ENCODE measurements around the gene FOXP4.

FOXP4 gene

GRCh38 chr6:41648070-41648585 lies 101.9 kb downstream of the FOXP4 start:
- Histone ChIP-seq H3K27ac (ENCODE audit: low read length, poor library complexity, severe bottlenecking) (no peak overlapping the region), H3K36me3 (ENCODE audit: control insufficient read depth in 1 of 2, insufficient read depth in 2 of 2, low read depth in 1 of 2, low read length in 2 of 2) (peaks cover 0 to 73% of the 10 kb centered on the region in 2 experiments), H3K27me3 (ENCODE audit: control insufficient read depth in 1 of 2, insufficient read depth in 1 of 2, low read length in 2 of 2) (peaks cover 0 to 75% of the 10 kb centered on the region in 2 experiments), H3K4me3 (ENCODE audit: insufficient read depth in 1 of 2, low read depth in 1 of 2, low read length in 2 of 2) (no peak overlapping the region), H3K4me2 (ENCODE audit: low read length, poor library complexity, severe bottlenecking) (no peak overlapping the region), H2AFZ (ENCODE audit: low read depth, low read length) (no peak overlapping the region), H4K91ac (ENCODE audit: low read length) (no peak overlapping the region), H3K4me1 (ENCODE audit: control insufficient read depth, insufficient read depth, low read depth, low read length) (peaks cover 54% of the 10 kb centered on the region), H3K18ac (ENCODE audit: low read depth in 1 of 2, low read length in 2 of 2) (no peak overlapping the region), H2BK15ac (ENCODE audit: low read depth, poor library complexity, severe bottlenecking) (no peak overlapping the region), H3K14ac (ENCODE audit: low read length in 2 of 2) (no peak overlapping the region), H3K79me1 (replicated peaks; ENCODE audit: low read length, poor library complexity, severe bottlenecking) (peaks cover 17% of the 10 kb centered on the region), H3K9ac (ENCODE audit: low read length) (no peak overlapping the region), H2BK5ac (ENCODE audit: low read depth, low read length, poor library complexity, severe bottlenecking) (no peak overlapping the region), H4K8ac (ENCODE audit: low read length) (no peak overlapping the region), H3K9me3 (ENCODE audit: control insufficient read depth, low read length) (no peaks in the 10 kb centered on the region), H2AK5ac (ENCODE audit: low read length, severe bottlenecking) (no peak overlapping the region), H3K23ac (ENCODE audit: low read length in 2 of 2) (no peak overlapping the region), H3K4ac (ENCODE audit: low read depth in 1 of 2, low read length in 2 of 2) (no peak overlapping the region), H2BK12ac (ENCODE audit: low read length in 2 of 2) (no peak overlapping the region), H2BK120ac (ENCODE audit: low read depth, low read length) (no peak overlapping the region)
- 90% methylated on average over 7 of the region's 7 CpGs for WGBS
- DNase-seq: no peak

- no peak overlapping the region for H2BK5ac ChIP-seq (ENCODE audit: low read depth, low read length, poor library complexity, severe bottlenecking)
- H3K14ac ChIP-seq (ENCODE audit: low read length in 2 of 2): no peak overlapping the region
- H3K4me2 ChIP-seq (ENCODE audit: low read length, poor library complexity, severe bottlenecking): no peak overlapping the region
- no peak overlapping the region for H4K91ac ChIP-seq (ENCODE audit: low read length)
- no peak overlapping the region for H3K4me3 ChIP-seq (ENCODE audit: insufficient read depth in 1 of 2, low read depth in 1 of 2, low read length in 2 of 2)
- no peak overlapping the region for H2AK5ac ChIP-seq (ENCODE audit: low read length, severe bottlenecking)
- WGBS: 77% methylated on average over 3 of the region's 5 CpGs
- no peak overlapping the region for H3K9ac ChIP-seq (ENCODE audit: low read length)
- no peak overlapping the region for H3K4ac ChIP-seq (ENCODE audit: low read depth in 1 of 2, low read length in 2 of 2)
- H3K79me1 ChIP-seq (replicated peaks; ENCODE audit: low read length, poor library complexity, severe bottlenecking): peaks cover 17% of the 10 kb centered on the region
- no peaks in the 10 kb centered on the region for H3K9me3 ChIP-seq (ENCODE audit: control insufficient read depth, low read length)
- no peak for DNase-seq
- H2BK12ac ChIP-seq (ENCODE audit: low read length in 2 of 2): no peak overlapping the region
- H3K18ac ChIP-seq (ENCODE audit: low read depth in 1 of 2, low read length in 2 of 2): no peak overlapping the region
- peaks cover 55% of the 10 kb centered on the region for H3K4me1 ChIP-seq (ENCODE audit: control insufficient read depth, insufficient read depth, low read depth, low read length)
- no peak overlapping the region for H4K8ac ChIP-seq (ENCODE audit: low read length)
- no peak overlapping the region for H2AFZ ChIP-seq (ENCODE audit: low read depth, low read length)
- H2BK15ac ChIP-seq (ENCODE audit: low read depth, poor library complexity, severe bottlenecking): no peak overlapping the region
- H3K27ac ChIP-seq (ENCODE audit: low read length, poor library complexity, severe bottlenecking): no peak overlapping the region
- H3K23ac ChIP-seq (ENCODE audit: low read length in 2 of 2): no peak overlapping the region
- no peak overlapping the region for H2BK120ac ChIP-seq (ENCODE audit: low read depth, low read length)
- H3K27me3 ChIP-seq (ENCODE audit: control insufficient read depth in 1 of 2, insufficient read depth in 1 of 2, low read length in 2 of 2): peaks cover 0 to 71% of the 10 kb centered on the region in 2 experiments
- H3K36me3 ChIP-seq (ENCODE audit: control insufficient read depth in 1 of 2, insufficient read depth in 2 of 2, low read depth in 1 of 2, low read length in 2 of 2): peaks cover 0 to 79% of the 10 kb centered on the region in 2 experiments
Observed at GRCh38 chr6:41648921-41649320, 102.7 kb downstream of the FOXP4 start.

GRCh38 chr6:41649596-41649995 lies 103.4 kb downstream of the FOXP4 start:
- Histone ChIP-seq H3K36me3 (ENCODE audit: control insufficient read depth in 1 of 2, insufficient read depth in 2 of 2, low read depth in 1 of 2, low read length in 2 of 2) (peaks cover 0 to 85% of the 10 kb centered on the region in 2 experiments), H2BK5ac (ENCODE audit: low read depth, low read length, poor library complexity, severe bottlenecking) (no peak overlapping the region)
- WGBS: 96% methylated on average over 9 of the region's 10 CpGs

GRCh38 chr6:41650120-41650519 lies 103.9 kb downstream of the FOXP4 start:
- Histone ChIP-seq H3K79me1 (replicated peaks; ENCODE audit: low read length, poor library complexity, severe bottlenecking) (peaks cover 17% of the 10 kb centered on the region), H2BK5ac (ENCODE audit: low read depth, low read length, poor library complexity, severe bottlenecking) (no peak overlapping the region), H3K18ac (ENCODE audit: low read depth in 1 of 2, low read length in 2 of 2) (no peak overlapping the region), H3K9me3 (ENCODE audit: control insufficient read depth, low read length) (no peaks in the 10 kb centered on the region), H3K9ac (ENCODE audit: low read length) (no peak overlapping the region), H3K4me2 (ENCODE audit: low read length, poor library complexity, severe bottlenecking) (no peak overlapping the region), H2BK15ac (ENCODE audit: low read depth, poor library complexity, severe bottlenecking) (no peak overlapping the region), H3K4ac (ENCODE audit: low read depth in 1 of 2, low read length in 2 of 2) (no peak overlapping the region), H3K23ac (ENCODE audit: low read length in 2 of 2) (no peak overlapping the region), H3K36me3 (ENCODE audit: control insufficient read depth in 1 of 2, insufficient read depth in 2 of 2, low read depth in 1 of 2, low read length in 2 of 2) (peaks cover 0 to 86% of the 10 kb centered on the region in 2 experiments), H3K4me1 (ENCODE audit: control insufficient read depth, insufficient read depth, low read depth, low read length) (peaks cover 47% of the 10 kb centered on the region), H2BK12ac (ENCODE audit: low read length in 2 of 2) (peak overlapping the region in 1 of 2 experiments; percentile 4), H3K14ac (ENCODE audit: low read length in 2 of 2) (no peak overlapping the region), H4K8ac (ENCODE audit: low read length) (no peak overlapping the region), H4K91ac (ENCODE audit: low read length) (no peak overlapping the region), H3K4me3 (ENCODE audit: insufficient read depth in 1 of 2, low read depth in 1 of 2, low read length in 2 of 2) (no peak overlapping the region), H2AFZ (ENCODE audit: low read depth, low read length) (no peak overlapping the region), H3K27ac (ENCODE audit: low read length, poor library complexity, severe bottlenecking) (no peak overlapping the region), H3K27me3 (ENCODE audit: control insufficient read depth in 1 of 2, insufficient read depth in 1 of 2, low read length in 2 of 2) (peaks cover 0 to 72% of the 10 kb centered on the region in 2 experiments), H2AK5ac (ENCODE audit: low read length, severe bottlenecking) (no peak overlapping the region), H2BK120ac (ENCODE audit: low read depth, low read length) (no peak overlapping the region)
- 91% methylated on average over 1 of the region's 2 CpGs for WGBS
- no peak for DNase-seq

More at GRCh38 chr6:41649596-41649995, 103.4 kb downstream of the FOXP4 start:
- no peak overlapping the region for H3K4me2 ChIP-seq (ENCODE audit: low read length, poor library complexity, severe bottlenecking)
- H3K14ac ChIP-seq (ENCODE audit: low read length in 2 of 2): no peak overlapping the region
- no peak overlapping the region for H2AFZ ChIP-seq (ENCODE audit: low read depth, low read length)
- DNase-seq: no peak
- H3K23ac ChIP-seq (ENCODE audit: low read length in 2 of 2): no peak overlapping the region
- H3K27me3 ChIP-seq (ENCODE audit: control insufficient read depth in 1 of 2, insufficient read depth in 1 of 2, low read length in 2 of 2): peaks cover 0 to 72% of the 10 kb centered on the region in 2 experiments
- no peak overlapping the region for H3K4me3 ChIP-seq (ENCODE audit: insufficient read depth in 1 of 2, low read depth in 1 of 2, low read length in 2 of 2)
- no peak overlapping the region for H2AK5ac ChIP-seq (ENCODE audit: low read length, severe bottlenecking)
- H3K9ac ChIP-seq (ENCODE audit: low read length): no peak overlapping the region
- no peak overlapping the region for H4K8ac ChIP-seq (ENCODE audit: low read length)
- H2BK15ac ChIP-seq (ENCODE audit: low read depth, poor library complexity, severe bottlenecking): no peak overlapping the region
- no peak overlapping the region for H3K27ac ChIP-seq (ENCODE audit: low read length, poor library complexity, severe bottlenecking)
- no peak overlapping the region for H2BK12ac ChIP-seq (ENCODE audit: low read length in 2 of 2)
- peaks cover 17% of the 10 kb centered on the region for H3K79me1 ChIP-seq (replicated peaks; ENCODE audit: low read length, poor library complexity, severe bottlenecking)
- H3K18ac ChIP-seq (ENCODE audit: low read depth in 1 of 2, low read length in 2 of 2): no peak overlapping the region
- no peak overlapping the region for H4K91ac ChIP-seq (ENCODE audit: low read length)
- H3K4ac ChIP-seq (ENCODE audit: low read depth in 1 of 2, low read length in 2 of 2): no peak overlapping the region
- no peak overlapping the region for H2BK120ac ChIP-seq (ENCODE audit: low read depth, low read length)
- H3K4me1 ChIP-seq (ENCODE audit: control insufficient read depth, insufficient read depth, low read depth, low read length): peaks cover 50% of the 10 kb centered on the region
- H3K9me3 ChIP-seq (ENCODE audit: control insufficient read depth, low read length): no peaks in the 10 kb centered on the region

Measured in mesenchymal stem cell (in vitro differentiated cells and primary cell).